Globus pallidus (tissue), 1 donor: ENCODE results near the gene TRAF2.

ENCODE experiments used
- DNase-seq: peaks from one replicate; pipeline ENCODE4 v3.0.0-alpha.2; 2015; ENCODE audit warnings: low spot score

Gene TRAF2

GRCh38 chr9:136949817-136950655 lies 63.7 kb downstream of the TRAF2 start:
- peak; percentile 93 for DNase-seq

DNA sequence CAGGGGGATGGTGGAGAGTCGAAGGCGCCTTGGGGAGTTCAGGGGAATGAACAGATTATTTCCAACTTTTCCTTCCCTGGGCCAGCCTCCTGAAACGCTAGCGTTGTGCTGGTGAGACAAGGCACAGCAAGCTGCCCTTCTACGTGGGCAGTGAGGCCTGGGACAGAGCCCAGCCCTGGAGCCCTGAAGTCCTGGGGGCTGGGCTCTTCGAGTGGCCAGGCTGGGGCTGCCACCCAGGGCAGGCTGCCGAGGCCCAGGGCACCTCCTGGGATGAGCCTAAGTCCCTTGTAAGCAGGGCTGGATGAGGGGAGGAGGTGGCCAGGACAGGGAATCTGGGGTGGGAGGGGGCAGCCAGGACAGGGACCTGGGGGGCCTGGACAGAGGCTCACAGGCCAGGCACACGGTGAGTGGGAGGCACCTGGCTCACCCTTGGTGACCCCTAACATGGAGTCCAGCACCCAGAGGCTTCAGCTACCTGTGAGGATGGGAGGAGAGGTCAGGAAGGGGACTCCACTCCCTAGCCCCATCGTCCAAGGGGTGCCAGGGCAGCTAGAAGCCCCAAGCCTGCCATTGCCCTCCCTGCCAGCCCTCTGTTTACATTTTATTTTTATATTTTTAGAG lies 64.5 kb downstream of the TRAF2 start:
- no peak for DNase-seq

DNA sequence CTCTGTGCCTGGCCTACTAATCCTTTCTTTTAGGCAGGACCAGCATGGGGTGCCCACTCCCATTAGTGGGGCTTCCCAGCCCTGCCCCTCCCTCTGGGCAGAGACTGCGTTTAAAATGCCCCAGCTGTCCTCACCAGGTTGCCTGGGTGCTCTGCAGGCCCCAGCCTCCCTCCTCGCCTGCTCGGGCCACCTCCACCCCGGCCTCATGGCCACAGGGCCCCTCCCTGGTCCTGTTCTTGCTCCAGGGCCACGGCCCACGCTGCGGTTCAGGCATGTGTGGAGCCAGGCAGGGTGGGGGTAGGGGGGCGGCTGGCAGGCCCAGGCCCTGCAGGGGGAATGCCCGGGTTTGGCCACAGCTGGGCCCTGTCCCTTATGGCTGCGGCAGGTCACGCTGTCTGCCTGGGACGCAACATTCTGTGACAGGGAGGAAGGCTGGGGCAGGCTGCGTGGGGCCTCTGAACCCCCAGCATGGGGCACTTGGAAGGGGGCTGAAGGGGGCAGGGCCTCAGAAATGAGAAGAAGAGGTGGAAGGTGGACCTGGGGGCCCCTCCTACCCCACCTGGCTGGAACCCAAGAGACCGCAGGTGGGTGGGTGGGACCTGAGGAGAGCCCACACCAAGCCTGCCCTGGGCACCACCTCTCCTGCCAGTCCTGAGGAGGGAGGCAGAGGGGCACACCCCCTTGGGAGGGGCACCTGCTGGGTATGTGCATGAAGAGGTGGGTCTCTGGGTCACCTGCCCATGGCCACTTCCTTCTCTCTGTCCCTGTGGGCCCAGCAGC lies 65.4 kb downstream of the TRAF2 start, which contains the start of gene LCN12:
LCN12 (plus strand) TSS at position 733 of the 780 bp plus-strand sequence. CDS start 55 bp downstream, outside the sequence.
- DNase-seq, result no peak

- DNase-seq, result no peak
Measured at GRCh38 chr9:136952321-136952850, 66.1 kb downstream of the TRAF2 start.

GRCh38 chr9:136952876-136953770 lies 66.8 kb downstream of the TRAF2 start:
- DNase-seq, result no peak

GRCh38 chr9:136953771-136954269 lies 67.5 kb downstream of the TRAF2 start:
- no peak for DNase-seq

DNA sequence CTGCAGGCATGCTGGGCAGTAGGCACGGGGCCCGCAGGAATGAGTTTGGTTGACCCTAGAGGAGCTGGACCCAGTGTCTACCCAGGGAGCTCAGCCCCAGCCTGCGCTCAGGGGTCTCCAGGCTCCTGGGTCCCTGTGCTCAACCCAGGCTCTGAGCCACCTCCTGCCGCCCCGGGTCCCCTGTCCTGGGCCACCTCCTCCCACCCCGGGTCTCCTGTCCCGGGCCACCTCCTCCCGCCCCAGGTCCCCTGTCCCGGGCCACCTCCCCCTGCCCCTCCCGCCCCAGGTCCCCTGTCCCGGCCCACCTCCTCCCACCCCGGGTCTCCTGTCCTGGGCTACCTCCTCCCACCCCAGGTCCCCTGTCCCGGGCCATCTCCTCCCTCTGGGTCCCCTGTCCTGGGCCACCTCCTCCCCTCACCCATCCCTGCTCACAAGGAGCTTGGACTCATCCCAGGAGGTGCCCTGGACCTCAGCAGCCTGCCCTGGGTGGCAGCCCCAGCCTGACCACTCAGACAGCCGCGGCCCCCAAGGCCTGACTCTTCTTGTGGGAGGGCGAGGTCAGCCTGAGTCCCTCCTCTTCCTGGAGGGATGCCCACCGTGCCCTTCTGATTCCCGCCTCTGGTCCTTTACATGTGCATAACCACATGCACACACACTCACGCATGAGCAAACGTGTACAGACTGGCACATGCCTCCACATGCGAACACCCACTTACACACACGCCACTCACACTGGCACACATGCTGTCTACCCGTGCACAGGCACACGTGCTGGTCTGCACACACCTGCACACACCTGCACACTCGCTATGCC lies 68.2 kb downstream of the TRAF2 start:
- no peak for DNase-seq

DNA sequence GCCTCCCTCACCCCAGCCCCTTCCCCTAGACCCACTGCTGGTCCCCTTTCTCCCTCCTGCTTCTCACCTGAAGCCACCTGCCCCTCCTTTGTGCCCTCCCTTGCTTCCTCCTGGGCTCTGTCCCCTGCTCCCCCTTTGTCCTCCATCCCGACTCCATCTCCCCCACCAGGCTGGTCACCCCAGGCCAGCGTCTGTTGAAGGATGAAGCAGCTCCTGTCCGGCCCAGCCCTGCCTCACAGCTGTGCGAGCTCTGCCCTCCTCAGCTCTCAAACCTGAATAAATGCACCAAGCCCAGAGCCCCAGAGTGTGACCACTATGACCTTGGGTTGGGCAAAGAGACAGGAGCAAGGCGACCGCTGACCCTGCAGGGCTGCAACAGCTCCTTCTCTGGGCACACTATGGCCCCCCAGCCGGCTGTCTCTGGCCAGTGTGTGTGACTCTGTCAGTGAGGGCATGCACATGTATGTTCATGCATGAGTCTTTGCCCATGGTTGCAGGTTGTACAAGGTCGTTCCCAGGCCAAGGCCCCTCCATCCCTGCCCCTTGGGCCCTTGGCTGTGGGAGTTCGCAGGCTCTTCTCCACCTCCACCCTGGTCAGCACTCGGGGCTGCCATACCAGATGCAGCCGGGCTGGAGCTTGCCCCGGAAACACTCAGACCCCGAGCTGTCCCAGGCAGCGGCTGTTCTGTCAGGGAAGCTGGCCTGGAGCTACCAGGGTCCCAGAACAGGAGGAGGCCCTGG lies 69.1 kb downstream of the TRAF2 start:
- DNase-seq, result no peak

DNA sequence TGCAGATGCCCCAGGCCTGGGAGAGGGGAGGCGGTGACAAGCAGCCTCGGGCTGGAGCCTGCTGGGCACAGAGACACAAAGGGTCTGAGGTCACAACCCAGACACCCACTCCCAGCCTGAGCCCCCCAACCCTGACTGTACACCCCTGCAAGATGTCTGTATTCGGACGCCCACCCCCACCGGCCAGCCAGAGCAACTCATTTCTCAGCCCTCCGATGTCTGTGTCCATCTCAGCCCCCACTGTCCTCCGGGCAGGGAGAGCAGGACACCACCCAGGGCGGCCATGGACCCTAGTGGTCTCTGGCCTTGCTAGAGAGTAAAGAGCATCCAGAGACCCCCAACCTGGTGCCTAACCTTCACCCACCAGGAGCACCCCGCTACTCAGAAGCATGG lies 69.6 kb downstream of the TRAF2 start:
- DNase-seq, result no peak

DNA sequence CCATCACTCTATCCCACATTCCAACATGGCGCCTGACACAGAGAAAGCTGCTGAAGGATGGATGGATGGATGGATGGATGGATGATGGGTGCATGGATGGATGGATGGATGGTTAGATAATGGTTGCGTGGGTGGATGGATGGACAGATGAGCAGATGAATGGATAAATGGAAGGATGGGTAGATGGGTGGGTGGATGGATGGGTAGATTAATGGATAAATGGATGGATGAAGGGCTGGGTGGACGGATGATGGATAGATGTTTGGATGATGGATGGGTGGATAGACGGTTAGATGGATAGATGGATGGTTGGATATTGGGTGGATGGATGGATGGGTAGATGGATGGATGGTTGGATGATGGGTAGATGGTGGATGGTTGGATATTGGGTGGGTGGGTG lies 70.3 kb downstream of the TRAF2 start:
- no peak for DNase-seq

GRCh38 chr9:136957461-136957860 lies 71.1 kb downstream of the TRAF2 start:
- no peak for DNase-seq

GRCh38 chr9:136957901-136958300 lies 71.6 kb downstream of the TRAF2 start:
- DNase-seq, result no peak

- DNase-seq, result no peak
Measured at GRCh38 chr9:136958473-136958872, 72.2 kb downstream of the TRAF2 start.

DNA sequence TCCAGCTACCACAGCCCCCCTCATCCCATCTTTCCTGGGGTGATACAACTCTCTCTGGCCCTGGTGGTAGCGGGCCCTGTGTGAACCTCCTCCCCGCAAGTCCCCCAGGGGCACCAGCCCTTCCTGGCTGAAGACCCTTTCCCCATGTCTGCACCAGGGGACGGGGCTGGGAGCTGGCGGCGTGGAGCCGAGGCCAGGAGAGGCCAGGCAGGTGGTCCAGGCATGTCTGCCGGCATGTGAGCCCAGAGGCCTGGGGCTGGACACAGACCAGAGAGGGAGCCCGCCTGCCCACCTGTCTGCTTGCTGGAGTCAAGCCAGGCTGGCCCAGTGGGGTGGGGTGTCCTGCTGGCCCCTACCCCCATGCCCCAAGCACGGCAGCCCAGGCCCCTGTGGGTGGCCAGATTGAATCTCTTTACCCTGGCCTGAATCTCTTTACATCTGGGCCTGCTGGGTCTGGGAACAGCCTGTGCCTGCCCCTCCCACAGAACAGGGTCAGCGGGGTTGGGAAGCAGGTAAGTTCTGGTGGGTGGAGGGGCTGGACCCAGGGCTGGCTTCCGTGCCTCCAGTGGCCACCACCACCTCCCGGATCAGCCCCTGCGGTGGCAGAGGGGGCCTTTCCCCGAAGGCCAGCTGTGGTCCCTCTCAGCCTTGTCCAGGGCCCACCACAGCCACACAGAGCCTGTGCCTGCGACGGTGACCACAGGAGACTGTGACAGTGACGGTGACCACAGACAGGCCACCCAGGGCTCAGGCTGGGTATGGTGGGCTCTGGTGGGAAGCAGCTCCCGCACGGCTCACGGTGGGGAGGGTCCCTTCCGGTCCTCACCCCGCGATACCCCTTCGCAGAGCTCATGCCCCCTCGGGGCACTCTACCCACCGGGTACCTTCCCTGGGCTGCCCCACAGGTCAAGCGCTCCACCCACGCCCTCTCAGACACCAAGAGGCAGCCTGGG lies 72.9 kb downstream of the TRAF2 start:
- DNase-seq, result no peak

GRCh38 chr9:136960212-136960937 lies 74.1 kb downstream of the TRAF2 start:
- DNase-seq, result no peak

GRCh38 chr9:136960938-136961275 lies 74.6 kb downstream of the TRAF2 start:
- no peak for DNase-seq

GRCh38 chr9:136961279-136962065 lies 75.2 kb downstream of the TRAF2 start:
- peak; percentile 59 for DNase-seq
